Ishikawa (cell line): Measurements from ENCODE around the gene ZCCHC7.

Source experiments
- CEBPB ChIP-seq: IDR thresholded peaks from 2 replicates; pipeline ENCODE4 v1.6.1; 2012
- EP300 ChIP-seq: IDR thresholded peaks from 2 replicates; pipeline ENCODE4 v1.6.1; 2012; ENCODE audit warnings: borderline replicate concordance
- NFIC ChIP-seq: IDR thresholded peaks from 2 replicates; pipeline ENCODE4 v1.6.1; 2012
- RAD21 ChIP-seq: IDR thresholded peaks from 2 replicates; pipeline ENCODE4 v1.6.1; 2012; ENCODE audit warnings: low read depth
- TAF1 ChIP-seq: IDR thresholded peaks from 2 replicates; pipeline ENCODE4 v1.6.1; 2012; ENCODE audit warnings: low read depth, mild to moderate bottlenecking
- USF1 ChIP-seq: IDR thresholded peaks from 2 replicates; pipeline ENCODE4 v1.6.1; 2012

- no peak for TF ChIP-seq EP300
- no peak for TF ChIP-seq RAD21
- no peak for TF ChIP-seq NFIC
- TF ChIP-seq USF1, result no peak
- TF ChIP-seq TAF1, result no peak
- TF ChIP-seq CEBPB, result no peak
Measured at GRCh38 chr9:37382161-37382981, 262.0 kb downstream of the ZCCHC7 start.
